ENCODE measurements around the gene IGF2BP2. TPM values are rescaled to one million over a fixed set of nuclear protein-coding genes. Genes with fewer than 3 reads are reported as not detected.

The IGF2BP2 gene
- total and polyA plus RNA-seq, 2 of the 4 experiments (the other 2 are of a cell fraction) = 23.4 to 88.2 TPM

- peak; percentile 2; the same call in 1 of the 2 replicates for ATAC-seq (ENCODE audit: low read depth)
- intact Hi-C loops (cut with micrococcal nuclease) = loop anchor here (2.0 kb wide), 1 partner anchor 162 kb away; no protein-coding TSS in a partner anchor
- Histone ChIP-seq H3K9me3 (ENCODE audit: control insufficient read depth, insufficient read depth, low read length) (no peaks in the 10 kb centered on the region), H3K4me2 (ENCODE audit: low read depth, low read length) (no peak overlapping the region), H4K91ac (ENCODE audit: insufficient read depth, low read depth, low read length) (0 out of 2 replicates have a peak overlapping the region, but pooled peaks have one; percentile 31), H4K5ac (ENCODE audit: low read depth, low read length) (no peak overlapping the region), H4K20me1 (ENCODE audit: insufficient read depth, low read length) (peaks cover 57% of the 10 kb centered on the region), H3K23ac (ENCODE audit: low read depth, low read length) (no peak overlapping the region), H2AK9ac (replicated peaks; ENCODE audit: low read depth, low read length, poor library complexity) (no peak overlapping the region), H2AK5ac (ENCODE audit: low read depth, low read length) (no peak overlapping the region; the same call in 1 of the 2 replicates), H3K79me1 (ENCODE audit: low read depth in 1 of 2, low read length in 2 of 2) (peaks cover 22 to 65% of the 10 kb centered on the region in 2 experiments), H3K4ac (ENCODE audit: low read depth, low read length) (peak overlapping the region; percentile 21; the same call in 1 of the 2 replicates), H3K27me3 (ENCODE audit: control insufficient read depth, insufficient read depth, low read length) (no peaks in the 10 kb centered on the region), H3K9ac (ENCODE audit: low read depth, low read length) (no peak overlapping the region), H3K36me3 (ENCODE audit: control insufficient read depth, insufficient read depth, low read length) (peaks cover 45% of the 10 kb centered on the region), H2AFZ (replicated peaks; ENCODE audit: low read length, poor library complexity) (no peak overlapping the region), H3K27ac (ENCODE audit: insufficient read depth, low read length) (peak overlapping the region; percentile 59), H2BK20ac (ENCODE audit: low read depth, low read length) (no peak overlapping the region), H3K9me1 (ENCODE audit: insufficient read depth, low read length) (peaks cover 31% of the 10 kb centered on the region), H2BK5ac (ENCODE audit: low read depth, low read length, poor library complexity, severe bottlenecking) (peak overlapping the region; percentile 32), H3K4me3 (ENCODE audit: insufficient read depth, low read depth, low read length) (no peak overlapping the region), H3K4me1 (ENCODE audit: control insufficient read depth, insufficient read depth, low read length) (peaks cover 31% of the 10 kb centered on the region), H2BK120ac (ENCODE audit: low read depth, low read length) (0 out of 2 replicates have a peak overlapping the region, but pooled peaks have one; percentile 9), H4K8ac (ENCODE audit: low read depth in 2 of 2, low read length in 2 of 2) (peak overlapping the region in 1 of 2 experiments; percentile 19; a peak in 1 of 4 replicates), H2BK15ac (ENCODE audit: low read depth, low read length) (no peak overlapping the region), H3K56ac (ENCODE audit: extremely low read depth, insufficient read depth, low read length) (peak overlapping the region; percentile 34; the same call in 1 of the 2 replicates), H3K14ac (replicated peaks; ENCODE audit: low read depth, low read length) (no peak overlapping the region), H3K18ac (ENCODE audit: low read depth, low read length) (no peak overlapping the region)
- ChIA-PET POLR2A (ENCODE audit: unreplicated experiment) (no interaction called here), CTCF (interaction anchor here (0.6 to 3.1 kb wide), 6 partner anchors 18 to 380 kb away, joined by 3 to 14 read pairs (median 4); no protein-coding TSS in a partner anchor)
- WGBS, 2 experiments (ENCODE audit: extremely low coverage in 2 of 2, insufficient read length in 1 of 2) = 91% methylated on average over 1 of the region's 1 CpG; no CpG with 5 or more reads in 1 of the 2 experiments
- no peak for DNase-seq
- dilution Hi-C loops (cut with HindIII; ENCODE audit: low sequenced_read_pairs, unreplicated experiment) = no loop called here
- no peak for TF ChIP-seq FOS (IDR thresholded peaks at IDR 0.05; ENCODE audit: low read depth, low read length)
- TF ChIP-seq RFX5 (IDR thresholded peaks at IDR 0.05; ENCODE audit: low read depth, low read length) = no peak
- TF ChIP-seq RAD21 (IDR thresholded peaks at IDR 0.05; ENCODE audit: low read length) = no peak
- no peak for TF ChIP-seq CTCF (conservative IDR thresholded peaks at IDR 0.05; ENCODE audit: low read depth, low read length)
- no peak for TF ChIP-seq MXI1 (IDR thresholded peaks at IDR 0.05; ENCODE audit: borderline replicate concordance, low read depth, low read length)
- TF ChIP-seq ELK1 (IDR thresholded peaks at IDR 0.05; ENCODE audit: borderline replicate concordance, low read depth, low read length) = no peak
- TF ChIP-seq CEBPB (IDR thresholded peaks at IDR 0.05; ENCODE audit: low read depth, low read length) = peak; percentile 46
- BruUV-seq (replicated peaks) = no TSS peak
- in situ Hi-C loops (cut with MboI; ENCODE audit: low sequenced_read_pairs) = loop anchor here (25.0 kb wide), 2 partner anchors 253 to 603 kb away; no protein-coding TSS in a partner anchor
Observed at GRCh38 chr3:185658943-185659342, 165.9 kb downstream of the IGF2BP2 start.
